Fibroblast of the aortic adventitia (primary cell): Measurements from ENCODE around the gene SDCCAG8. TPM values are rescaled to one million over a fixed set of nuclear protein-coding genes. Genes with fewer than 3 reads are reported as not detected.

Experiments used
- DNase-seq: peaks from one replicate; pipeline ENCODE4 v3.0.0-alpha.2; 2010; ENCODE audit warnings: low read depth
- H3K4me3 ChIP-seq: 2 replicates; pipeline ENCODE4 v1.5.1; 2011; ENCODE audit warnings: low read depth, mild to moderate bottlenecking, control low read depth, low read length, moderate library complexity
- total RNA-seq: library from RNA; depleted of rRNA; stranded (reverse); fragments of >200 nt; gene quantifications from 2 replicates; pipeline ENCODE4 v1.2.3, GENCODE V29; 2012; ENCODE audit warnings: low replicate concordance
- TF ChIP-seq, protein P1 (sequence below): IDR thresholded peaks from 2 replicates; pipeline ENCODE4 v1.5.1; 2011; ENCODE audit warnings: mild to moderate bottlenecking, low read length, control low read depth, inconsistent platforms; ENCODE audit not compliant: insufficient read depth

The SDCCAG8 gene
- total RNA-seq, 1 donor: 69.2 TPM

DNA sequence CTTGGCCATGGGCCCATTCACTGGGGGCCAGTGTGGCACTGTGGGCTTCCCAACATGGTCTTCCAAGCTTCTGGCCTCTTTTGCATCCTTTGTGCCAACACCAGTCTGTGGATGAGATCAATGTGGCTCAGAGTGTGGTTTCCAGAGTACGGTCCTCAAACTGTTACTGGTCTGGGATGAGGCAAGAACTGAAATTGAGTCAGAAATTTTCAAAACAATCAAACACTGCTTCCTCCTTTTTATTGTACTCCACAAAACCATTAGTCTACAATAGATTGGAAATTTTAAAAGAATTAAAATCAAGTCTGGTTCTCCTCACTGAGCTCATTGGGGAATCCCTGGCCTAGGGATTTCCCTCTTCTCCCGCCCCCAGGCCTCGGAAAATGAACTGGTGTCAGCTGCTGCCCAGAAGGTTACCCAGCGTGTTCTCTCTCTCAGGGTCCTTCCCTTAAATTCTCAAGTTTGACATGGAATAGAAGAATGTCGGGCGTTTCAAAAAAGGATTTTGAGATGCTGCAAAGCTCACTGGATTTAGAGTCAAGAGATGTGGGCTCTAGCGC lies 222.0 kb downstream of the SDCCAG8 start:
- TF ChIP-seq, protein P1, sequence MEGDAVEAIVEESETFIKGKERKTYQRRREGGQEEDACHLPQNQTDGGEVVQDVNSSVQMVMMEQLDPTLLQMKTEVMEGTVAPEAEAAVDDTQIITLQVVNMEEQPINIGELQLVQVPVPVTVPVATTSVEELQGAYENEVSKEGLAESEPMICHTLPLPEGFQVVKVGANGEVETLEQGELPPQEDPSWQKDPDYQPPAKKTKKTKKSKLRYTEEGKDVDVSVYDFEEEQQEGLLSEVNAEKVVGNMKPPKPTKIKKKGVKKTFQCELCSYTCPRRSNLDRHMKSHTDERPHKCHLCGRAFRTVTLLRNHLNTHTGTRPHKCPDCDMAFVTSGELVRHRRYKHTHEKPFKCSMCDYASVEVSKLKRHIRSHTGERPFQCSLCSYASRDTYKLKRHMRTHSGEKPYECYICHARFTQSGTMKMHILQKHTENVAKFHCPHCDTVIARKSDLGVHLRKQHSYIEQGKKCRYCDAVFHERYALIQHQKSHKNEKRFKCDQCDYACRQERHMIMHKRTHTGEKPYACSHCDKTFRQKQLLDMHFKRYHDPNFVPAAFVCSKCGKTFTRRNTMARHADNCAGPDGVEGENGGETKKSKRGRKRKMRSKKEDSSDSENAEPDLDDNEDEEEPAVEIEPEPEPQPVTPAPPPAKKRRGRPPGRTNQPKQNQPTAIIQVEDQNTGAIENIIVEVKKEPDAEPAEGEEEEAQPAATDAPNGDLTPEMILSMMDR: no peak
- no peak for DNase-seq
- no peak overlapping the region for H3K4me3 ChIP-seq

DNA sequence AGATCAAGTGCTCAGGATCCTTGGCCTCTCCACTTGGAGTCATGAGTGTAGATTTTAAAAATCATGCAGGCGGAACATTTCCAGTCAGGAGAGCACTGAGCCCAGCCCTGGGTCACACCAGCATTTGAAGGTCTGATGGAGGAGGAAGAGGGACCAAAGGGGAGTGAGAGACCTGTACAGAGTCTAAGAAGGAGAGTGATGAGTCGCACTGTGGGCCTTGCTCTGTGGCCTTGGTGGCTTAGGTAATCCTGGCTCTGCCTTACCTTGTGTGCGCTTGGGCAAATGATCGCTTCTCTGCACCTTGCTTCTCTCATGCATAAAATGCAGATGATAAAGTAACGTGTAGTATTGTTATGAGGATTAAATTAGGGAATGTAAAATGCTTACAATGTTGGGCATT lies 225.3 kb downstream of the SDCCAG8 start:
- TF ChIP-seq, protein P1: no peak
- H3K4me3 ChIP-seq: no peak overlapping the region
- no peak for DNase-seq

DNA sequence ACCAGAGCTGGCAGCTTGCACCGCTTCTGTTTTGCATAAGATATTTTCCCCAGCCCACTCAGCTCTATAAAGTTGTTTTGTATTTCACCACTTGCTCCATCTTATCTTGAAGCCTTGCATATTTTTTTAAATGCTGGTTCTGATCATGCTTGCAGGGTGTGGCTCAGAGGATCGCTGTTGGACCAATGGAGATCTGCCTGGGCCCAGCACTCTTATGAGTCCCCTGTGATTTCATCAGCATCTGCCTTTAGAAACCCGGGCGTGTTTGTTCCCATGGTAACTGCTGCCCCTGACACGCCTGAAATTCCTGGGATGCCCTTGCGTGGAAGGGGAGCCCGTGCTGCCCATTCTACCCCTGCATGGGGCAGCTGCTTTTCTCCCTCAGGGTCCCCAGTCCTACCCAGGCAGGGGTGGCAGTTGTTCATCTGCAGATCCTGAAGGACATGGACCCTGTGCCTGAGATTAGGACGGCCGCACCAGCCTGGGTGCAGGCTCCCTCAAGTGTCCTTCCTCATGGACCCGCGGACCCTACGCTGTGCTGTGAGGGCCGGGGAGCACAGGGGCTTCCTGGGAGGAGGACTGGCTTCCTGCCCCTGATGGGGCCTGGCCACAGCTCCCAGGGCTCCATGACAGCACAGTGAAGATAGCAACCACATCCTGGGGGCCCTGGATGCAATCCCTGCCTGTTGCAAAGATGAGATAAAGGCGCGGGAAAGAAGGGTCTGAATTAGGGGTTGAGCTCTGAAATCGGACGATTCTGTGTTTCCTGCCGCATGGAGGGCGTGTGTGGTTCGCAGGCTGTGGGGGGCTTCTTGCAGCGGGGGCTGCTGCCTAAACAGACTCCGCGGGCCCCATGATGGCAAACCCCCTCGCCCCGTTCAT lies 226.5 kb downstream of the SDCCAG8 start:
- H3K4me3 ChIP-seq: no peak overlapping the region
- TF ChIP-seq, protein P1: no peak
- DNase-seq: peak; percentile 91

- no peak overlapping the region for H3K4me3 ChIP-seq
- TF ChIP-seq, protein P1: no peak
- no peak for DNase-seq
Measured at GRCh38 chr1:243483071-243483771, 227.4 kb downstream of the SDCCAG8 start.

GRCh38 chr1:243483952-243484351 lies 228.1 kb downstream of the SDCCAG8 start:
- no peak overlapping the region for H3K4me3 ChIP-seq
- TF ChIP-seq, protein P1: no peak
- DNase-seq: no peak

DNA sequence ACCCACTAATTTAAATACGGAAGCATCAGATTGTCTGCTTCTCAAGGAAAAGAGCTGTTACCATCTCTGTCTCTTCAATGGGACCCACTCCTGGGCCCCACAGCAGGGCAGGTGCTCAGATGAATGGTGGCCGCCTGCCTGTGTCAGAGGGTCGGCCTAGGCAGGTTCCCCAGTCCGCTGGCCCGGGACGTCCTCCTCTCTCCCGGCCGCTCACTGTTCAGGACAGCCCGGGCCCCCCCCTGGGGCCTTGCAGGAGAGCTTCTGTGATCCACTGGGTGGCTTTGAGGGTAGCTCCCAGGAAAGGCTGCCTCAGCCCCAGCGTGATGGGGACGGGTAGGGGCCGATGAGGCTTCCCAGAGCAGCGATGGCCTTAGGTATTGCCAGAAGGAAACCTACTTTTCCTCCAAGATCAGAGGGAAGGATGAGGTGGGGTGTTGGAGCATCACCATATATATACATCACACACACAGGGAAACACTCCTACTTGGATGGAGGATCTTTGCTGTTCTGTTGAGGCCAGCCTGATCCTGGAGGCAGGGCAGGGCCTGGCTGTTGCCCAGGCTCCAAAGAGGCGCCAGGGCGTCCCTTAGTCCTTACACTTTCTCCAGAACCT lies 231.3 kb downstream of the SDCCAG8 start:
- TF ChIP-seq, protein P1: no peak
- no peak for DNase-seq

More for the DNA sequence above, 231.3 kb downstream of the SDCCAG8 start:
- H3K4me3 ChIP-seq: no peak overlapping the region
